Peyer's patch (tissue), 4 donors: ENCODE measurements around the gene HDAC8. TPM values are rescaled to one million over a fixed set of nuclear protein-coding genes. Genes with fewer than 3 reads are reported as not detected.
A peak's percentile ranks its signal among the peaks of the same experiment; 100 is the strongest.

Experiments
- DNase-seq, 3 donors: peaks; one replicate each; pipeline ENCODE4 v3.0.0-alpha.2; 2017 to 2019
- H3K27ac ChIP-seq, 4 donors: fragments of 200-600 bp; sonication (generic); one replicate each; pipeline ENCODE4 v1.5.1; 2016 to 2019
- H3K27me3 ChIP-seq, 2 donors: fragments of 200-600 bp; sonication (generic); one replicate each; pipeline ENCODE4 v1.5.1; 2019
- H3K36me3 ChIP-seq, 3 donors: fragments of 200-600 bp; sonication (generic); one replicate each; pipeline ENCODE4 v1.5.1; 2016 to 2019
- H3K4me1 ChIP-seq, 4 donors: fragments of 200-600 bp; sonication (generic); one replicate each; pipeline ENCODE4 v1.5.1; 2016 to 2019
- H3K4me3 ChIP-seq, 4 donors: fragments of 200-600 bp; sonication (generic); 1 replicate in 3 of 4; 2 replicates in 1 of 4; pipeline ENCODE4 v1.5.1; 2016 to 2019; ENCODE audit warnings: mild to moderate bottlenecking in 1 of 4
- H3K9me3 ChIP-seq, 4 donors: fragments of 200-600 bp; sonication (generic); one replicate each; pipeline ENCODE4 v1.5.1; 2016 to 2019; ENCODE audit warnings: mild to moderate bottlenecking in 1 of 4
- POLR2A ChIP-seq, 2 donors: fragments of 450-650 bp; IDR thresholded peaks; one replicate each; pipeline ENCODE4 v1.5.1; 2017; ENCODE audit warnings: antibody characterized with exemption in 2 of 2, mild to moderate bottlenecking in 2 of 2, moderate library complexity in 2 of 2
- total RNA-seq, 4 donors: library from RNA; depleted of rRNA; stranded (reverse); fragments of >200 nt; gene quantifications; one replicate each; pipeline ENCODE4 v1.1.0, GENCODE V29; 2016
- TF ChIP-seq, protein P1 (sequence below), 6 experiments: fragments of 450-650 bp in 4 of 6; fragments of 200-600 bp in 2 of 6; sonication (generic) in 1 of 6; IDR thresholded peaks; one replicate each; pipeline ENCODE4 v1.5.1; 2017 to 2019; ENCODE audit warnings: antibody characterized with exemption in 6 of 6, mild to moderate bottlenecking in 3 of 6, moderate library complexity in 1 of 6

Gene HDAC8
- total RNA-seq: 10 to 100 TPM; 24.2 to 48.9 (median 46.0) TPM

- peak; percentile 57 to 73 (median 57) for DNase-seq
- H3K4me1 ChIP-seq: no peaks in the 10 kb centered on the region
- no peaks in the 10 kb centered on the region for H3K27me3 ChIP-seq
- peak within 1 kb of the TSS; percentile 48 to 67 (median 64) for H3K27ac ChIP-seq
- H3K4me3 ChIP-seq: peak within 1 kb of the TSS; percentile 49 to 71 (median 64)
- no peaks in the 10 kb centered on the region for H3K9me3 ChIP-seq
- peaks cover 0 to 3% (median 0%) of the 10 kb centered on the region in 3 donors for H3K36me3 ChIP-seq
- TF ChIP-seq POLR2A (IDR thresholded peaks at IDR 0.05): no peak
- TF ChIP-seq, protein P1, sequence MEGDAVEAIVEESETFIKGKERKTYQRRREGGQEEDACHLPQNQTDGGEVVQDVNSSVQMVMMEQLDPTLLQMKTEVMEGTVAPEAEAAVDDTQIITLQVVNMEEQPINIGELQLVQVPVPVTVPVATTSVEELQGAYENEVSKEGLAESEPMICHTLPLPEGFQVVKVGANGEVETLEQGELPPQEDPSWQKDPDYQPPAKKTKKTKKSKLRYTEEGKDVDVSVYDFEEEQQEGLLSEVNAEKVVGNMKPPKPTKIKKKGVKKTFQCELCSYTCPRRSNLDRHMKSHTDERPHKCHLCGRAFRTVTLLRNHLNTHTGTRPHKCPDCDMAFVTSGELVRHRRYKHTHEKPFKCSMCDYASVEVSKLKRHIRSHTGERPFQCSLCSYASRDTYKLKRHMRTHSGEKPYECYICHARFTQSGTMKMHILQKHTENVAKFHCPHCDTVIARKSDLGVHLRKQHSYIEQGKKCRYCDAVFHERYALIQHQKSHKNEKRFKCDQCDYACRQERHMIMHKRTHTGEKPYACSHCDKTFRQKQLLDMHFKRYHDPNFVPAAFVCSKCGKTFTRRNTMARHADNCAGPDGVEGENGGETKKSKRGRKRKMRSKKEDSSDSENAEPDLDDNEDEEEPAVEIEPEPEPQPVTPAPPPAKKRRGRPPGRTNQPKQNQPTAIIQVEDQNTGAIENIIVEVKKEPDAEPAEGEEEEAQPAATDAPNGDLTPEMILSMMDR (IDR thresholded peaks at IDR 0.05): no peak
These were observed at the start of gene HDAC8 for GRCh38 chrX:72572248-72573157. HDAC8 (minus strand) TSS chrX:72572843; CDS start chrX:72572761, 82 bp downstream.

GRCh38 chrX:72621625-72622485 lies 49.2 kb upstream of the HDAC8 start:
- no peaks in the 10 kb centered on the region for H3K36me3 ChIP-seq
- H3K27ac ChIP-seq: peak overlapping the region in 3 of 4 donors; percentile 22 to 86 (median 64)
- H3K9me3 ChIP-seq: no peaks in the 10 kb centered on the region
- TF ChIP-seq, protein P1 (IDR thresholded peaks at IDR 0.05): no peak
- TF ChIP-seq POLR2A (IDR thresholded peaks at IDR 0.05): no peak
- no peak for DNase-seq
- H3K27me3 ChIP-seq: no peaks in the 10 kb centered on the region
- H3K4me3 ChIP-seq: no peak overlapping the region
- H3K4me1 ChIP-seq: no peaks in the 10 kb centered on the region

DNA sequence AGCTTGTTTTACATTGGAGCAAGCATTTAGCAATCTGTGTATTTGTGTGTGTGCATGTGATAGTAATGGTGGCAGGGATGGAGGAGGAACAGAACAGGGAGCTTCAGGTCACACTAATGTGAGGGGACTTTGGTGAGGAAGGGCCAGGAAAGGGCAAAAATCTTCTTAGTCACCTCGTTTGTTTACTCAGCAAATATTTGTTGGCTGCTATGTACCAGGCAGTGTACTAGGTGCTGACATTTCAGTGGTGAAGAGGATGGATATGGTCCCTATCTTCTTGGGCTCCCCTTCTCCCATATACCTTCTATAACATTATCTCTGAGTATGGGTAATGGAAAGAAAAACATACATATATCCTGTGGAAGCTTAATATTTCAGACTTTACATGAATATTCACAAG lies 48.5 kb upstream of the HDAC8 start:
- TF ChIP-seq, protein P1 (IDR thresholded peaks at IDR 0.05): no peak
- TF ChIP-seq POLR2A (IDR thresholded peaks at IDR 0.05): no peak
- Histone ChIP-seq H3K27ac (peak overlapping the region in 3 of 4 donors; percentile 22 to 86 (median 64)), H3K36me3 (no peaks in the 10 kb centered on the region), H3K4me3 (peak overlapping the region in 2 of 4 donors; percentile 25 to 30), H3K4me1 (no peaks in the 10 kb centered on the region), H3K27me3 (no peaks in the 10 kb centered on the region), H3K9me3 (no peaks in the 10 kb centered on the region)
- no peak for DNase-seq

DNA sequence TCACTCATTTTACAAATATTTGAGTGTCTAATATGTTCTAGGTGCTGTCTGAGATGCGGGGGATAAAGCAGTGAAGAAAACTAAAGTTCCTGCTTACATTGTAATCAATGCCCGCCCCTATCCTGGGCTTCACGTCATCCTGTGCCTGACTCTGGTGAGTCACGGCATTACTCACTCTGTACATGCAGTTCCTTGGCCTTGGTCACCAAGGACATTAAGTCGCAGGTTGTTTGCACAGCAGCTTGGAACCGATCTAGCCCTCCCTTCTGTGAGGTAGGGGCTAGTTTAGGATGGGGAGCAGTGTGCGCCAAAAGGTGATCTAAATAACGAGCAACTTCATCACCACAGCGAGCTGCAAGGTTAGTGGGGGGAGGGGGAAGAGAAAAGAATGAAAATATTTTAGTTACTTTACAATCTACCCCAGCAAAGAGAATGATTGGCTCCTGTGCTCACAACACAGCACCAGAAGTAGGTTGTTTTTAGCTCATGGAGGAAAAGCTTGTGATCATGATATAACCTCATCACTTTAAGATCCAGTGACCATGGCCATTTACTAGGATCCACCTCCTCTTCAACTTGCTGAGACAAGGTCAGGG lies 48.0 kb upstream of the HDAC8 start:
- Histone ChIP-seq H3K36me3 (no peaks in the 10 kb centered on the region), H3K4me3 (peak overlapping the region in 2 of 4 donors; percentile 25 to 30), H3K9me3 (no peaks in the 10 kb centered on the region), H3K27me3 (no peaks in the 10 kb centered on the region), H3K4me1 (no peaks in the 10 kb centered on the region), H3K27ac (peak overlapping the region in 3 of 4 donors; percentile 22 to 86 (median 64))
- peak in 2 of 3 donors; percentile 61 to 79 for DNase-seq
- peak; percentile 29 to 69 for TF ChIP-seq POLR2A (IDR thresholded peaks at IDR 0.05)
- TF ChIP-seq, protein P1 (IDR thresholded peaks at IDR 0.05): no peak

DNA sequence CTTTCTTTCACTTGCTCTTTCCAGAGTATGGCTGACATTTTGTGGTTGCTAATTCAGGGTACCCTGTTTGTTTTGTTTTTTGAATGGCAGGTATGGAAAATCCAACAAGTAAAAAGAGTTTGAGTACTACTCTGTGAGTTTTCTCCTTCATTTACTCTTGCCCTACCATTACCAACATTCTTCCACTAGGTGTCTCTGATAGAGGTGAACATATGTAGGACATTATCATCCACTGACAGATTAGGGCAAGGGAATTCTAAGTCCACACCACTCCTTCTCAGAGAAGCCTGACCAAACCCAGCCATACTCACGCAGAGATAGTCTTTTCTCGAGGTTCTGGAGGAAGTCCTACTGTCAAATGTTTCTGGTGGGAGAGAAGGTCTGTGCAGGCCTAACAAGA lies 36.7 kb upstream of the HDAC8 start:
- Histone ChIP-seq H3K9me3 (no peaks in the 10 kb centered on the region), H3K4me1 (no peaks in the 10 kb centered on the region)
- no peak for DNase-seq

More for the DNA sequence above, 36.7 kb upstream of the HDAC8 start:
- no peak overlapping the region for H3K27ac ChIP-seq
- no peaks in the 10 kb centered on the region for H3K27me3 ChIP-seq
- no peak for TF ChIP-seq POLR2A (IDR thresholded peaks at IDR 0.05)
- TF ChIP-seq, protein P1 (IDR thresholded peaks at IDR 0.05): peak in 3 of 6 experiments; percentile 36 to 54 (median 46)
- H3K36me3 ChIP-seq: no peaks in the 10 kb centered on the region
- no peak overlapping the region for H3K4me3 ChIP-seq
